GM19043 (cell line): ENCODE data around the gene NALCN.
"Not testable (repeated sequence)": the region's sequence is repeated elsewhere in the genome, so short reads cannot be mapped to it uniquely, and the experiment has no call there.

Experiments
- ATAC-seq: cut with Tn5 transposase; IDR thresholded peaks from one replicate; pipeline ENCODE4 v1.9.1; 2021; ENCODE audit warnings: low read depth; ENCODE audit not compliant: unreplicated experiment

NALCN gene

DNA sequence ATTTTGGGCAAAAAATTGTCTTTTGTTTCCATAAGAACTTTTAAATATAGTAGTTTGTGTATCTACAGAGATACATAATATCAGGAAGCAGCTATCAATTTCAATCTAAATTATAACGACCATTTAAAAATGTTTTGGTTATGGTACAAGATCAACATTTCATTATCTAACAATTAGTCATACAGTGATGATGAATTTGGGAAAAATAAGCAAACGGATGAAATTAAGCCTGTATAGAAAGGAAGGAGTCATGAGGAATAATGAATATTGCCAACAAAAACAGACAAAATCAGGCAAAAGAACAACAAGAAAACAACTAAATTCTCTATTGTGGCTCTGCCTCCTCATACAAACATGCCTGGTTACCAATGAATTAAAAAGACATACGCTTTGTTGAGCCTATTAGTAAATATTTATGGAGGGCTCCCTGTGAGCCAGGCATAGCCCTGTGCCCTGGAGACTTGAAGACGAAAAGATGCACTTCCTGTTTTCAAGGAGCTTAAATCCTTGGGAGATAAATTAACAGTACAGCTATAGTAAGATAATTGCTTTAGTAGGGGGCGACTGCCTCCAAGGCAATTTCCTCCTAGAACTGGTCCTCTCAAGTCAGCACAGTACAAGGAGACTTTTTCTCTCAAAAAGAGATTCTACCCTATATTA is 73.0 kb downstream of the NALCN start:
- ATAC-seq, result no peak

DNA sequence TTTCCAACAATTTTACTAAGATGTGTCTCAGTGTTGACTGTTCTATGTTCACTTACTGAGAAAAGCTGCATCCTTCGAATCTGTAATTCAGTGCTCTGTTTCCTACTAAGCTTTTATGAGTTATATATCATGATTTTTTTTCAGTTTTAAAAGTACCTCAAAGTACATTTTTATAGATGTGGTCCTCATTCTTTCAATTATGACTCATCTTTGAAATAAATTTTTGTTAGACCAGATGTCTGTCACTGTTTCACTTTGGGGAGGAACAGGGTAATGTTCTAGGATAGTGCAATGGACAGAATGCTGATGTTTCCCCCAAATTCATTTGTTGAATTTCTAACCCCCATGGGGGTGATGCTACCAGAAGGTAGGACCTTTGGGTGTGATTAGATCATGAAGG is 74.8 kb downstream of the NALCN start:
- ATAC-seq, result no peak

DNA sequence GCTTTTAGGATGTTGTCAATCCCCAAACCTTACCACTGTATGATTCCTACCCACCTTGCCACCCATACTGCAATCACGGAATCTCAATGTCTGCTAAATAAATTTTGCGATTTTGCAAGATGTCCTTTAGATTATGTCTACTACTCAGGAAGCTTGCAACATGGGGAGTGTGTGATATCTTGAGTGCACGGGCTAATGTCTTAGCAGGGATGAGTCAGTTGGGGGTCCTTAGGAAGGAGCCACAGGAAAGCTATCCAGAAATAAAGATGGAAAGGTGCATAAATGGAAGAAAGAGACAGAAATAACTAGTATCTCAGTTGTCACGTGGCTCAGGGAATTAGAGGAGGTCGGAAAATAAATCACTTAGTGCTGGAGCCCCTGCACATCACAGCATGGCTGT is 77.1 kb downstream of the NALCN start:
- no peak for ATAC-seq

DNA sequence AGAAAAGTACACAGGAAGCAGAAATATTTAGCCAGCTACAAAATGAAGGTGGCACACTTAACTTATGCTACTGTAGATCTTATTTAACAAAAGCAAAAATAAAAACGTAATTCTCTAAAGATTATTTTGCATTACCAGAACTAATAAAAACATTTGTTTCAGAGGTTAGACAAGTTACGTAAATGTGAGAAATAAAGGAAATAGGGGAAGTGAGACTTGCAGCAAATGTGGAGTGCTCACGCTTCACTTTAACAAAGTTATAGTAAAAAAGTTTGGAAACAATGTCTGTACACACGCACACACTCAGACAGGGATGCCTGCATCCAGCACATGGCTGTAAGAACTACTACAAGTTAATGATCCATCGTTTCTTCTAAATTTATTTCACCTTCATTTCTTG is 83.7 kb downstream of the NALCN start:
- ATAC-seq, result no peak

DNA sequence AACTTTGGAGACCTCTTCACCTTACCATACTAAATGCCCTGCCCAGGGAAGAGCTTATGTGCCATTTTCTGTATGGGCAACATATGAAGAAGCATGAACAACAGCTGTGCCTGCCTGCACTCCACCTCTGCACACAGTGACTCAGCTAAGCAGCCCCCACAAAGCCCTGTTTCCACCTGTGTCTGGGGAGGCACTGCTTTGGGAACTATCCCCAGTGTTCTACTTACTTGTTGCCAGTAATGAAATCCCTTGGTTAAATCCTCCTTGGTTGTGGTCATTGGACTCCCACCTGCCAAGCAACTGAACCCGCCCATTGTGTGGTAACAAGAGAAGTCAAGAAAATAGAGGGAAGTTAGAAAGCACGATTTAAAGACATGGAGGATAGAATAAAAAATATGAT is 84.6 kb downstream of the NALCN start:
- ATAC-seq, result no peak

DNA sequence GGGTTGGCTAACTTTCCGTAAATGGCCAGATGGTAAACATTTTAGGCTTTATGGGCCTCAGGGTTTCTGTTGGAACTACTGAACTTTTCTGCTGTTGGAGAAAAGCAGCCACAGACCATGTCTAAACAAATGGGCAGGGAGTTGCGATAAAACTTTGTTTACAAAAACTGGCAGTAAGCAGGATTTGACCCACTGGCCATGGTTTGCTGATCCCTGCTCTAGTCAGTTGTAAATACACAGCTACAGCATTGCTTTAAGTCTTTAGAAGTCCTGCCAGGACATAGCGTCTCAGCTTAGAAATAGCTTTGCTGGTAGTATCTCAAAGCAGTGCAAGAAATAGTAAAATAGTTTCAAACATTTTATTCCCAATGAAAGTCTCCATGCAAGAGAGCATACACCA is 88.4 kb downstream of the NALCN start:
- ATAC-seq, result no peak

DNA sequence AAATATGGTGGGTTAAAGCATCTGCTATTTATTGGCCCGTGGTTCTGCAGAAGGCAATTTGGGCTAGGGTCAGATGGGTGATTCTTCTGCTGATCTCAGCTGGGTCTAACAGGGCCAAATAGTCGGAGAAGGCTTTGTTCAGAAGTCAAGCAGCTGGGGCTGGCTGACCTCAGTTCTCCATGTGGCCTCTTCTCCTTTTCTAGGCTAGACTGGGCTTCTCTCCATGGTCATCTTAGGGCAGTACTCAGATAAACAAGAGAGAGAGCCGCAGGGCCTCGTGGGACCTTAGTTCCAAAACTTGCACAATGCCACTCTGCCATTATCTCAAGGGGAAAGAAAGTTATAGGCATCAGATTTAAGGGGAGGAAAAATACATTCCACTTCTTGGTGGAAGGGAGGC is 89.6 kb downstream of the NALCN start:
- ATAC-seq, result no peak

DNA sequence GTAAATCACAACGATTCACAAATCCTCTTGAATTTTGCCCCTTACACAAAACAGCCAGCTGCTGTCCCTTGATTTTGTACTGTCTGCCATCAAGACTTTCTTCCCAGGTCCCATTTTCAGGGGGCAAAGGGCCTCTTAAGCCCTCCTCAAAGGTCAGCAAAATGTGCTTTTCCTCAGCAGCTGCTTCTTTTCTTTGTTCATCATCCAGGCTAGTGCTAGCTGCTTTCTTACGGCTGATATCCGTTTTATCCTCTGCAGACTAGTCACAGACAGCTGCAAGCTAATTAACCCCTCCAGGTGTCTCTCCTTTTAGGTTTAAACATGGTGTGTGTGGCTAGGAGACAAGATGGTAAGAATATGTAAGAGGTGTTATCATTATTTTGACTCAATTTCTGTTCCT is 90.9 kb downstream of the NALCN start:
- no peak for ATAC-seq

DNA sequence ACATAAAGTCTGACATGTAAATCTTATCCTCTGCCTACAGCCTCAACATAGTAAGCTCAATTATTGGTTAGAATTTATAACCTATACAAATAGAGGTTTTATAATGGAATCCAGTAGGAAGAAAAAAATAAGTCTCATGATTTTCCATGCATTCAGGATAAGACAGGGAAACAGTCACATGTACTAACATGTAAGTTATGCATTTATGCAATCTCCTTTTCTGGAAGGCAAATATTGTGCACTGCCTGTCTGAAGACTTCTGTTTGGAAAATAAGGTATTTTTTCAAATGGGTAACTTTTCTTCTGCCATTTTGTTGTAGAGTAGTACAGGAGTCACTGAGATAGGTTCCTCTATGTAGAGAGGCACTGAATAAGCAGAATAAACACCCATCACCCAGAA is 92.7 kb downstream of the NALCN start:
- no peak for ATAC-seq

DNA sequence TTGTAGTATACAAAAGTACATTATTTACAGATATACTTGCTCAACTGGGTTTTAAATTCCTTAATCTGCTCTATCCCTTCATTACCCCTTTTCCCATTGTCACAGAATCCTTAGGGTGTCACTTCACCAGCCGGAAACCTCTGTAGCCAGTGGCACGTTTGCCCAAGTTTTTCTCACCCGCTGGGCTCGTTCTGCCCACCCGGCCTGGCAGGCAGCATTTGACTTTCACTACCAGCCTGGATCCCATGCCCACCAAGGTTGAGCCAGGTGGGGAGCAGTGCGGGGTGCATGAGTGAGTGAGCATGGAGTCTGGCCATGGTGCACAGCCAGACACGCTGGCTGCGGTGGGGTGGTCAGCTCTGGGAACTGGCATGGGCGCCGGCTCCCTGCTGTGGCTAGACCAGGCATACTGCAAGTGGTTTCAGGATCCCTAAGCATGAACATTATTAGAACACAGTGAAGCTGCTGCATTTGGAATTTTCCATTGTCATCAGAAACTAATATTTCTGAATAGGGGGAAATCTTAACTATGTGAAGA is 98.3 kb downstream of the NALCN start:
- no peak for ATAC-seq

DNA sequence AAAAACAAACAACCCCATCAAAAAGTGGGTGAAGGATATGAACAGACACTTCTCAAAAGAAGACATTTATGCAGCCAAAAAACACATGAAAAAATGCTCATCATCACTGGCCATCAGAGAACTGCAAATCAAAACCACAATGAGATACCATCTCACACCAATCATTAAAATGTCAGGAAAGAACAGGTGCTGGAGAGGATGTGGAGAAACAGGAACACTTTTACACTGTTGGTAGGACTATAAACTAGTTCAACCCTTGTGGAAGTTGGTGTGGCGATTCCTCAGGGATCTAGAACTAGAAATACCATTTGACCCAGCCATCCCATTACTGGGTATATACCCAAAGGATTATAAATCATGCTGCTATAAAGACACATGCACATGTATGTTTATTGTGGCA is 102.8 kb downstream of the NALCN start:
- ATAC-seq, result not testable (repeated sequence)

DNA sequence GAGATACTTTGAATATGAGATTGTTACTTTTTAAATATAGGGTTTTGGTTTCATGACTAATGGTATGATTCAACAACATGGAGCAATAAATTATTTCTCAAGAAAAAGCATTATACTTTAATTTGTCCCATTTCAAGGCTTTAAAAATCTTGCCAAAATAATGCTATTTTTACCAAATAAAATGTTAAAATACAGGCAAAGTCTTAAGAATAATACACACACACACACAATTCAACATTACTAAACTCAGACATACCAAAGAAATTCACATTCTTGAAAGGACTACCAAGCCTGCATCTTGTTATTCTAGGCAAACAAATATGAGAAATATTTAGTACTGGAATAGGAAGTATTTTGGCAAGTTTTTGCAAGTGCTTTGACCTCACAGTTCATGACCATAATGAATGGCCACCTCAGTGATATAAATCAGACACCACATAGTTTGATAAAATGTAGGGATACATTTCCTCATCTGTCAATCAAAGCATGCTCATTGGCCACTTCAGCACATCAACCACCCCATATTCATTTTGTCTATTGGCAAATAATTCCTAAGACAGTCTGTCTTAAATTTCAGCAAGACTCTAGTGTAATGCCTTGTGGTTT is 107.2 kb downstream of the NALCN start:
- no peak for ATAC-seq

DNA sequence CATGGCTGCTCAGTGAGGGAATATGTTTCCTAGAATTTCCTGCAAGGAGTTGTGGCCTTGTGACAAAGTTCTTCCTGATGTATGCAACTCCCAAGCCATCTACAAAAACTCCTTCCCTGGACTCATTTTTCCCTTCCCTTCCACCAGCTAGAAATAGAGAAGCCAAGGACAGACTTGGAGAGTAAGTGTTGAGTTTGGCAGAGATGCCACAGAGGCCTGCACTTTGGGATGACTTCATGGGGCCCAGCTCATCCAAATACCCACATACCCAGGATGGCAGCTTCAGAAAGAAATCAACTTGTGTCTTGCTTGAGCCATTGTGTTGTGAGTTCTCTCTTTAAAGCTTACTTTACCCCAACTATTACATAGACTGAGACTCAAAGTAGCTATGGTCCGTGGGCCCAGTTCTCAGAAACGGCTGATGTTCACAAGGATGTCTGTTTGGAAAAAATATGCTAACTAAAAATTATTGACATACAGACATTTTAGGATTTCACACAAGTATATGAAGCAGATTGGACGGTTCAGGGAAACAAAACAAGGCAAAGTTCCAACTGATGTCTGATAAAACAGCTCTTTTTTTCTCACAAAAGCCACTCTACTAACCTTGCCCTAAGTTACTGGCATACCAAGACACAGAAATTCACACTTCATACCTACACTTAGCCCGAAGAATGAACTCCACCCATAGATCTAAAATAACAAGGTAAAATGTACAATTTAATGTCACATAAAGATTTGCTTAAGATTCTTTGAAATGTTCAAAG is 107.9 kb downstream of the NALCN start:
- ATAC-seq, result no peak

DNA sequence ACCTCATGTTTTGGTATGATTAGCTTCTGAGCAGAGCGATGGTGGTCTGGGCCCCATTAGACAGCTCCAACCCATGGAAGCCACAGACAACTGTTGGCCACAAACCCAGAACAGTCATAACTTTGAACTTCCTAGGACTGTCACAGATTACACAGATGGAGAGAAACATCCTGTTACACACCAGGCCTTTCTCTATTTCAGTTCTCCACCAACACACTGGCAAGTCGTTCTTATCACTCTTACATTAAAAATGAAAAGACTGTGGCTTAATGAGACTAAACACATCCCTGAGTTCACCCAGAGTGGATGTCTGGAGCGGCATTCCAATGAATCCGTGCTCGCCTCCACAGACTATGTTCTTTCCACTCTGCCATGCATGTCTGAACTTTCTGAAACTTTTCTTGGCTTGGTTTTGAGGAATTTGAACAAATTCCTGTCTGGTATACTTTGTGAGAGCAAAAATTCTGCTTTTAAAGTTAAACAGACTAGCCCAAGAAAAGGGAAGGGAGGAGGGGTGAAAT is 109.1 kb downstream of the NALCN start:
- ATAC-seq, result no peak

DNA sequence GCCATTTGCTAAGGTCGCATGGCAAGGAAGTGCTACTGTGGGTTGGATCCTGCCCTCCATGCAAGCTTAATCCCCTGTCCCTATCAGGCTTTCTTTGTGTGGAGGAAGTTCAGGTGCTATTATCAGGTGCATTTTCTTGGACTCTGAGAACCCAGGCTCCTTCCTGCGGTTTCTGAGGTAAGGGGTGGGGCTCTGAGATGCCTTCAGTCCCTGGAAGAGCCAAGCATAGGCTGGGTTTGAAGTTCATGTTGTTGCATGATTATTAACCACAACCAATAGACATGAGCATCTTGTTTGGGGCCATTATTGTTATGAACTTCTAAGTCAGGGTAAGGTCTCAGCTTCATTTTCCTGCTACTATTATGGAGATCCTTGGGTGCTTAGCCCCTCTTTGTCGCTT is 109.5 kb downstream of the NALCN start:
- ATAC-seq, result no peak

DNA sequence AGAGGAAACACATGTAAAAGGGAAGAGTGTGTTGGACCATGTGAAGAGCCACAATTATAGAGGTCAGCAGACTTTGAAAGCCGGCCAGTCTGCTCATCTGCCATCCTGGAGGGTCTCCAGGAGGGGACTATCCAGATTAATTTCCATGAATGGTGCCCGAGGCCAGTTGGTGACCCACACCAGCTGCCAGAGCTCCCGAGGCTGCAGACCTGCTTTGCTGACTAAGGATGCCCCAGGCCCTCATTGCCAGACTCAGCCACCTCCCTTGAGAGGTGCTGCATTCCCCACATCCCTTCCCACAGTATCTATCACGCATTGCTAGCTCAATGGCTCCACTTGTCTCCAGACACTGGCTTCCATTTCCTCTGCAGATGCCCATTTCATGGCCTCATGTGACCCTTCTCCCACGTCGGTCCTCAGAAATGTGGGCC is 110.3 kb downstream of the NALCN start:
- no peak for ATAC-seq

DNA sequence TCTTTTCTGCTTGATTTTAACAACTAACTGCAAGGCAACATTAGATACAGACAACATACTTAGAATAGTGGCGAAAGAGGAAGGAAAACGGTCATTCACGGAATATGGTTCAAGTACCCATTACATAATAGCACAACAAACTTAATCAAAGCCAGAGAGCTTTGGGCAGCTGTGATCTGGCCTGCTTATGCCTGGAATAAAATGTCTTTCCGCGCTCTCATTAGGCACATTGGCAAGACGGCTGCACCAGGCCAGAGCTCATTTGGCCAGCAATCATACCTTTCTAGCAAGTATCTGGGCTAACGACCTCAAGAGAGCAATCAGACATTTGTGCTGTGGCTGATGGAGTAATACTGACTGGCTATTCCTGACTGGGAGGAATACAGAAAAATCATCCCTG is 112.8 kb downstream of the NALCN start:
- ATAC-seq, result no peak

DNA sequence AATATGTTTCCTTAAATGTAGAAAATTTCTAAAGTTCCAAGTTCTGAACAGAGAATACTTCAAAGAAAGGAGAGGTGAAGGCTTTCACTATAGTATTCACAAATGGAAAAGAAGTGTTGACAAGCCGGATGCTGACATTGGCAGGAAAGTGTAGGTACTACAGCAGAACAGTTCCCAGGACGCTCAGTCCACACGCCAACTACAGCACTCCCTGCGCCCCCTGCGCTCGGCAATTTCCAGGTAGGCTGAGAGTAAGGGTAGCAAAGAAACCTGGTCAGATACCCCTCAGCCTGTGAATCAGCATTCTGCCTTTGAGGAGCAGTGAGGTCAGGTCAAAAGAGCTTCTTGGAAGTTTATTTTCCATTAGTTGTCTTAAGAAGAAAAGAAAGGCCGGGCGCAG is 115.3 kb downstream of the NALCN start:
- ATAC-seq, result no peak

DNA sequence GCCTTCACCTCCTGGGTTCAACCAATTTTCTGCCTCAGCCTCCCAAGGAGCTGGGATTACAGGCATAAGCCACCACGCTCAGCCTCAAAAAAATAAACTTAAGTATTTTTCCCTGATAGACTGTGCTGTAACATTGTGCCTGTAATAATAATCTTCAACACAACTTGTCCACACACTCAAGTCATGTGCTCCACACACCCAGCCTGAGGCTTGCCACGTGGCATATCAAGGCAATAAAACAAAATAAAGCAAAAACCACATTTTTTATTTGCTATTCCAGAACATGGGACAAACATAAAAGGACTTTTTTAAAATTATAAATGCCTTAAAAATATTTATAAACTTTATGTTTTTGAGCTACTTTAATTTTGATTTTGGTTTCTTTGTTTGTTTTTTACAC is 115.8 kb downstream of the NALCN start:
- ATAC-seq, result no peak

DNA sequence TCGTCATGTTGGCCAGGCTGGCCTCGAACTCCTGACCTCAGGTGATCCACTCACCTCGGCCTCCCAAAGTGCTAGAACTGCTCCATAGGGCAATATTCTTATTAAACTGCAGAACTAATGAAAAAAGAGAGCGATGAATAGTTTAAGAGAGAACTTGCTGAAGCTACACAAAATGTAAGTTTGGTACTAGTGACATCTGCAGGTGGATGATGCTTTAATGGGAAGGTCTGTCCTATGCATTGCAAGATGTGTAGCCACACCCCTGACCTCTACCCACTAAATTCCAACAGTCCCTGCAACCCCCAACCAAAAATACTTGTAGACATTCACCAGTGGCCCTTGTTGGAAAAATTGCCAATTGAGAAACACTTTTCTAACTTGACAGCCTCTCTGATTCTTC is 117.8 kb downstream of the NALCN start:
- ATAC-seq, result no peak

DNA sequence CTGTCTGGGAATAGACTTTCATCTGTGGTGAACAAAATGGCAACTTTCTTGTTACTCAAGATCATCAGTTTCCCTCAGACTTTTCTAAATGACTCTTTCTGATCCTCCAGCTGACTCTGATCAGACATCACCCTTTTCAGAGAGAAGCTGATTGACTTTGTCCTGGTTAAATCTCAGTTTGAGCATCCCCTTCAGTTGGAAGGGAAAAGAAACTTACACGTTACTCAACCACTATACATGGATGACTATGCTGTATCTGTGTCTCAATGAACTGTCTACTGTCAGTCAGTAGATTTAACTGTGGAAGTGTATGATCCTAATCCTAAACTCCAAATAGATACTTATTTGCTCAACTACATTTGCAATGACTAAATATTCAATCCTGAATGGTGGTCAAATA is 118.5 kb downstream of the NALCN start:
- ATAC-seq, result no peak

DNA sequence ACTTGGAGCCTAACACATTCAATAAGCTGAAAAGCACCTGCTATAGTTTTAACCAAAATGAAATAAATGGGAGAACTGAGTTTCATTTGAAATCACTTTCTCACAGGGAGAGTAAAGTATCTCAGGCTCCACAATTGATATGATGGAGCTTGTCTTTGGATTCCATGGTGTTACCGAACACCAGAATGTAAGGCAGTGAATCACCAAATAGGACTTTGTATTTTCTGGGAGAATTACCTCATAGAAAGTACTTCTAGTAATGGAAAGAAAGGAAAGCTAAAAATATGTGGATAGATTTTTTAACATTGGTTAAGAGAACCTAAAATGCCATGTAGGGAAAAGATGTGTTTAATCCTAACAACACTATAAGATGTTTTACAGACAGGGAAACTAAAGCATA is 123.6 kb downstream of the NALCN start:
- ATAC-seq, result no peak
